Iris pigment epithelial cell (primary cell): Measurements from ENCODE around the gene ZNF366.

Experiments used
- DNase-seq: peaks from one replicate; pipeline ENCODE4 v3.0.0-alpha.2; 2011; ENCODE audit warnings: low read depth

The ZNF366 gene

GRCh38 chr5:72507231-72507906 is at the start of gene ZNF366:
Gene ZNF366 (minus strand): TSS chr5:72507410. CDS start chr5:72461496, 45,914 bp downstream.
- no peak for DNase-seq

- DNase-seq, result peak; percentile 68
Observed at GRCh38 chr5:72556351-72557166, 49.3 kb upstream of the ZNF366 start.

- DNase-seq, result no peak
Observed at GRCh38 chr5:72555871-72556270, 48.7 kb upstream of the ZNF366 start.

- no peak for DNase-seq
Observed at GRCh38 chr5:72554897-72555296, 47.7 kb upstream of the ZNF366 start.

- DNase-seq, result peak; percentile 85
Observed at GRCh38 chr5:72552041-72552557, 44.9 kb upstream of the ZNF366 start.

GRCh38 chr5:72550595-72550994 is 43.4 kb upstream of the ZNF366 start:
- DNase-seq, result no peak

GRCh38 chr5:72543811-72544210 is 36.6 kb upstream of the ZNF366 start:
- peak; percentile 23 for DNase-seq

- peak; percentile 95 for DNase-seq
Observed at GRCh38 chr5:72543365-72543764, 36.2 kb upstream of the ZNF366 start.

- no peak for DNase-seq
Observed at GRCh38 chr5:72542695-72543094, 35.5 kb upstream of the ZNF366 start.

GRCh38 chr5:72541501-72542225 is 34.5 kb upstream of the ZNF366 start:
- DNase-seq, result no peak

GRCh38 chr5:72540759-72541438 is 33.7 kb upstream of the ZNF366 start:
- no peak for DNase-seq

GRCh38 chr5:72539726-72540125 is 32.5 kb upstream of the ZNF366 start:
- no peak for DNase-seq

- no peak for DNase-seq
Observed at GRCh38 chr5:72539038-72539437, 31.8 kb upstream of the ZNF366 start.

- DNase-seq, result no peak
Observed at GRCh38 chr5:72537166-72537565, 30.0 kb upstream of the ZNF366 start.

- no peak for DNase-seq
Observed at GRCh38 chr5:72531496-72532190, 24.4 kb upstream of the ZNF366 start.

GRCh38 chr5:72530196-72530595 is 23.0 kb upstream of the ZNF366 start:
- no peak for DNase-seq

- no peak for DNase-seq
Observed at GRCh38 chr5:72529383-72529782, 22.2 kb upstream of the ZNF366 start.

- peak; percentile 96 for DNase-seq
Observed at GRCh38 chr5:72525816-72526215, 18.6 kb upstream of the ZNF366 start.

- DNase-seq, result peak; percentile 92
Observed at GRCh38 chr5:72523960-72524582, 16.9 kb upstream of the ZNF366 start.

GRCh38 chr5:72522607-72523006 is 15.4 kb upstream of the ZNF366 start:
- no peak for DNase-seq

- no peak for DNase-seq
Observed at GRCh38 chr5:72519111-72519510, 11.9 kb upstream of the ZNF366 start.
